Gastroesophageal sphincter (tissue), 3 donors: ENCODE measurements around the gene JAG2.

Source experiments
- CTCF ChIP-seq, 4 experiments: fragments of 200-600 bp in 2 of 4; fragments of 450-650 bp in 2 of 4; sonication (generic) in 1 of 4; IDR thresholded peaks; one replicate each; pipeline ENCODE4 v1.5.1; 2017 to 2019; ENCODE audit warnings: antibody characterized with exemption in 4 of 4, mild to moderate bottlenecking in 2 of 4, moderate library complexity in 2 of 4
- EP300 ChIP-seq: sonication (generic); formaldehyde crosslinking; IDR thresholded peaks from one replicate; pipeline ENCODE4 v1.6.1; 2017; ENCODE audit warnings: antibody characterized with exemption, mild to moderate bottlenecking
- POLR2A ChIP-seq, 2 donors: fragments of 450-650 bp; IDR thresholded peaks; one replicate each; pipeline ENCODE4 v1.6.1; 2017; ENCODE audit warnings: antibody characterized with exemption in 2 of 2, mild to moderate bottlenecking in 2 of 2, moderate library complexity in 1 of 2
- POLR2AphosphoS5 ChIP-seq: sonication (generic); formaldehyde crosslinking; IDR thresholded peaks from one replicate; pipeline ENCODE4 v1.6.1; 2017; ENCODE audit warnings: antibody characterized with exemption

GRCh38 chr14:105136401-105137322, 31.9 kb downstream of the JAG2 start:
- TF ChIP-seq POLR2A (IDR thresholded peaks at IDR 0.05) (no peak), CTCF (IDR thresholded peaks at IDR 0.05) (no peak), EP300 (no peak), POLR2AphosphoS5 (no peak)
